A673 (cell line): Measurements from ENCODE around the gene SLC2A3. TPM values are rescaled to one million over a fixed set of nuclear protein-coding genes. Genes with fewer than 3 reads are reported as not detected.

Source experiments
- BruUV-seq: library from RNA; stranded (reverse); fragments of 400-500 nt; replicated peaks from 2 replicates; lab custom pipeline; 2021; lab: Mats Ljungman, UMichigan
- CTCF ChIA-PET: fragments of 300-600 bp; sonication (Branson Sonifier 250); formaldehyde crosslinking; loops from one replicate; lab custom pipeline; 2022; ENCODE audit warnings: antibody characterized with exemption; lab: Charles Lee
- POLR2A ChIA-PET: fragments of 300-600 bp; sonication (Branson Sonifier 250); formaldehyde crosslinking; loops from one replicate; lab custom pipeline; 2022; ENCODE audit warnings: antibody characterized with exemption; ENCODE audit not compliant: low non-redundant PET; lab: Charles Lee
- DNase-seq: peaks from one replicate; pipeline ENCODE4 v3.0.0-alpha.2; 2015; ENCODE audit warnings: low spot score
- H3K27ac ChIP-seq: fragments of 200-600 bp; sonication (generic); 2 replicates; pipeline ENCODE4 v1.5.1; 2016; ENCODE audit warnings: mixed run types, low read depth, mild to moderate bottlenecking, mixed read lengths, antibody characterized with exemption, low read length; ENCODE audit not compliant: poor library complexity, severe bottlenecking
- H3K27me3 ChIP-seq: fragments of 200-600 bp; sonication (generic); replicated peaks from 2 replicates; pipeline ENCODE4 v1.6.1; 2017; ENCODE audit warnings: mixed run types, low read depth, mild to moderate bottlenecking, mixed read lengths, antibody characterized with exemption, low read length; ENCODE audit not compliant: insufficient read depth, poor library complexity
- H3K36me3 ChIP-seq: fragments of 200-600 bp; sonication (generic); 2 replicates; pipeline ENCODE4 v1.6.1; 2016; ENCODE audit warnings: mixed run types, mild to moderate bottlenecking, mixed read lengths, antibody characterized with exemption, low read length; ENCODE audit not compliant: insufficient read depth, poor library complexity, severe bottlenecking
- H3K4me1 ChIP-seq: fragments of 200-600 bp; sonication (generic); 2 replicates; pipeline ENCODE4 v1.6.1; 2017; ENCODE audit warnings: mixed run types, mild to moderate bottlenecking, mixed read lengths, antibody characterized with exemption, low read length; ENCODE audit not compliant: insufficient read depth, poor library complexity, severe bottlenecking
- H3K4me3 ChIP-seq: fragments of 200-600 bp; sonication (generic); 2 replicates; pipeline ENCODE4 v1.5.1; 2016; ENCODE audit warnings: low read depth, mixed run types, mild to moderate bottlenecking, mixed read lengths, low read length; ENCODE audit not compliant: poor library complexity, severe bottlenecking
- H3K9me3 ChIP-seq: fragments of 200-600 bp; sonication (generic); 2 replicates; pipeline ENCODE4 v1.6.1; 2016; ENCODE audit warnings: mixed run types, low read depth, mild to moderate bottlenecking, mixed read lengths, antibody characterized with exemption, low read length; ENCODE audit not compliant: poor library complexity, severe bottlenecking
- CTCF ChIP-seq: fragments of 300-800, 200-600 bp; sonication (generic); conservative IDR thresholded peaks from 2 replicates; pipeline ENCODE4 v1.5.1; 2017; ENCODE audit warnings: low read depth, mild to moderate bottlenecking, antibody characterized with exemption, low read length, moderate library complexity, mixed read lengths
- EZH2 ChIP-seq: fragments of 200-600 bp; sonication (generic); IDR thresholded peaks from 2 replicates; pipeline ENCODE4 v1.6.1; 2017; ENCODE audit warnings: borderline replicate concordance, low read depth, mild to moderate bottlenecking, mixed read lengths, antibody characterized with exemption, low read length; ENCODE audit not compliant: poor library complexity, severe bottlenecking
- intact Hi-C: fragments of 100-400 bp; cut with micrococcal nuclease; formaldehyde crosslinking; loops from one replicate; pipeline ENCODE4 v1.10.0; 2022; ENCODE audit not compliant: unreplicated experiment
- total RNA-seq: library from RNA; stranded (reverse); gene quantifications from 2 replicates; pipeline ENCODE4 v1.2.3, GENCODE V29; 2021

The SLC2A3 gene
- total RNA-seq, 1 experiment from 2014 or later, result 30.2 TPM

- Histone ChIP-seq H3K36me3 (no peaks in the 10 kb centered on the region), H3K4me1 (no peaks in the 10 kb centered on the region), H3K27me3 (no peaks in the 10 kb centered on the region), H3K27ac (no peak within 1 kb of the TSS), H3K4me3 (no peak within 1 kb of the TSS), H3K9me3 (no peaks in the 10 kb centered on the region)
- POLR2A ChIA-PET, result no interaction called here
- no peak for TF ChIP-seq CTCF
- TF ChIP-seq EZH2, result no peak
- intact Hi-C loops, result no loop called here
- BruUV-seq, result no TSS peak
- DNase-seq, result no peak
- CTCF ChIA-PET, result no interaction called here
Measured at GRCh38 chr12:7872566-7873319, 63.2 kb downstream of the SLC2A3 start, which contains the start of gene SLC2A14. SLC2A14 (minus strand) TSS chr12:7872915; CDS start chr12:7869880, 3,035 bp downstream.

- Histone ChIP-seq H3K4me1 (no peaks in the 10 kb centered on the region), H3K4me3 (no peak overlapping the region), H3K9me3 (no peaks in the 10 kb centered on the region), H3K27me3 (no peaks in the 10 kb centered on the region), H3K27ac (no peak overlapping the region), H3K36me3 (no peaks in the 10 kb centered on the region)
- POLR2A ChIA-PET, result no interaction called here
- no peak for DNase-seq
- intact Hi-C loops, result no loop called here
- CTCF ChIA-PET, result no interaction called here
- TF ChIP-seq EZH2 (no peak), CTCF (no peak)
- BruUV-seq, result no TSS peak
Measured at GRCh38 chr12:7870335-7870734, 65.7 kb downstream of the SLC2A3 start.

Other genes starting within 250 kb of the SLC2A3 start
- gene GDF3, start 240.4 kb downstream of the SLC2A3 start, total RNA-seq, result not detected in 2 replicates
- not detected in 2 replicates for gene DPPA3, start 224.8 kb downstream of the SLC2A3 start, total RNA-seq
- gene CLEC4C, start 188.8 kb downstream of the SLC2A3 start, total RNA-seq, result not detected in 2 replicates
- not detected in 2 replicates for gene NANOGNB, start 171.0 kb downstream of the SLC2A3 start, total RNA-seq
- gene NANOG, start 146.8 kb downstream of the SLC2A3 start, total RNA-seq, result not detected in 2 replicates
- gene SLC2A14, start 63.3 kb downstream of the SLC2A3 start, total RNA-seq, result 0.09 and 0.20 TPM in 2 replicates
- gene FOXJ2, start 96.5 kb upstream of the SLC2A3 start, total RNA-seq, result 13.9 and 14.6 TPM in 2 replicates
- gene C3AR1, start 130.2 kb upstream of the SLC2A3 start, total RNA-seq, result 1.3 and 3.5 TPM in 2 replicates
- 35.2 and 41.1 TPM in 2 replicates for gene NECAP1, start 146.1 kb upstream of the SLC2A3 start, total RNA-seq
- 0.33 and 0.84 TPM in 2 replicates for gene CLEC4A, start 187.4 kb upstream of the SLC2A3 start, total RNA-seq
- gene ZNF705A, start 220.8 kb upstream of the SLC2A3 start, total RNA-seq, result not detected in 2 replicates